Stimulated activated naive CD8-positive, alpha-beta T cell treated with anti-CD3 and anti-CD28 coated beads, Interleukin-15, Interleukin-2, amounts not matched to agents 100 ng/mL and 50 ng/mL, for 24 hours (primary cell): ENCODE results near the gene DVL1.
A peak's percentile ranks its signal among the peaks of the same experiment; 100 is the strongest.
"Not testable (repeated sequence)": the region's sequence is repeated elsewhere in the genome, so short reads cannot be mapped to it uniquely, and the experiment has no call there.

Source experiments
- H3K27ac Mint-ChIP-seq: one replicate; pipeline ENCODE4 v1.8.0; 2021; ENCODE audit warnings: mild to moderate bottlenecking, mixed read lengths
- H3K27me3 Mint-ChIP-seq: one replicate; pipeline ENCODE4 v1.8.0; 2021; ENCODE audit warnings: mixed read lengths
- H3K36me3 Mint-ChIP-seq: one replicate; pipeline ENCODE4 v1.8.0; 2021; ENCODE audit warnings: low read depth, mixed read lengths
- H3K4me1 Mint-ChIP-seq: one replicate; pipeline ENCODE4 v1.8.0; 2021; ENCODE audit warnings: low read depth, mixed read lengths
- H3K4me3 Mint-ChIP-seq: one replicate; pipeline ENCODE4 v1.8.0; 2021; ENCODE audit warnings: mild to moderate bottlenecking, mixed read lengths
- H3K9me3 Mint-ChIP-seq: one replicate; pipeline ENCODE4 v1.8.0; 2021; ENCODE audit warnings: mixed read lengths

DVL1 gene

DNA sequence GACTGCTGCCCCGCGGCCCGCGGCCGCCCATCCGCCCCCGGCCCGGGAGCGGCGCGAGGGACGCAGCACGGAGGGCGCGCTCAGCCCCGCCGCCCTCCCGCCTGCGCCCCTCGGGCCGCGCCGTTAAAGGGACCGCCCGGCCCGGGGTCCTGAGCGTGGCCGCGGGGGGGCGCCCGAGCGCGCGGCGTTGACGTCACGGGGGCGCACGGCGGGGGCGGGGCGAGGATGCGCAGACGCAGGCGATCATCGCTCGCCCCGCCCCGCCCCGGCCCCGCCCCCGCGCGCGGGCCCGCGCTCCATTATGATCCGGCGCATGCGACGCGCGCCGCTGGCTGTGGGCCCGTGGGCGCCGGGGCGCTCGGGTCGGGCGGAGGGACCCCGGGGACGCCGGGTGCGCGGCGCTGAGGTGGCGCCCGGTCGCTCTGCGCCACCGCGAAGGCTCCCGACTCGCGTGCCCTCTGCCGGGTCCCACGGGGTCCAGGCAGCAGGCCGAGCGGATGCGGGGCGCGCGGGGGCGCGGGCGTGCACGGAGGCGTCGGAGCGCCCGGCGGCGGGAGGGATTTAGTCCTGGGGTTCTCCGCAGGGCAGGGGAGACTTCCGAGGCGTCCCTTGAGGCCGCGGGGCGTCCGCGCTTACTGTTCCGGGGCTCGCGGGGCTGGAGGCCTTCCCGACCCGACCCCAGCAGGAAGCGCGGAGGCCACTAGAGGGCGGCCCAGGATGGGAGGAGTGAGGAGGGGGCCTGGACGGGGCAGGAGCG, at the start of gene DVL1:
Gene DVL1, minus strand, starts transcription at position 163 of the 757 bp plus-strand sequence. CDS start 353 bp downstream, outside the sequence.
- Mint-ChIP-seq H3K4me3 (peak within 1 kb of the TSS; percentile 78), H3K4me1 (peaks cover 37% of the 10 kb centered on the region), H3K27me3 (peaks cover 17% of the 10 kb centered on the region), H3K36me3 (no peaks in the 10 kb centered on the region), H3K27ac (no peak within 1 kb of the TSS), H3K9me3 (no peaks in the 10 kb centered on the region)

DNA sequence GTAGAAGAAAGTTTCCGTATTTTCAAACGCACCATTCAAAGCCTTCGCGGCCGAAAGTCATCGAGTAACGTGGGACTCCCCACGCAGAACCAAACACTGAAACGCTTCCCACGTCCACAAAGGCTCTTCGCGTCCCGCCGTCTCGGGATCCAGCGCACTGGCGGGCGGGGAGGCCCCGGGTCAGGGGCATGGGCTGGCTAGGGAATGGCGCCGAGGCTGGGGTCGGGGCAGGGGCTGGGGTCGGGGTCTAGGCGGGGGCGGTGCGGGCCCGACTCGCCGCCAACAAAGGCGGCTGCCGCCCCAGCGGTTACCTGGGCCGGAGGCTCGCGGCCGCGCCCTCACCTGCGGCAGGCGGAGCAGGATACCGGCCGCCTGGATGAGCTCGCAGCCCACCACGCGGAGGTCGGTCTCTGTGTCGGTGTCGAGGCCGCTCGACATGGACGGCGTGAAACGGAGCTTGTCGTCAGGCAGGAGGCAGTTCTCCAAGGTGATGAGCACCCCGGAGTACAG, 49.5 kb upstream of the DVL1 start:
- Mint-ChIP-seq H3K9me3 (no peaks in the 10 kb centered on the region), H3K4me3 (peak overlapping the region; percentile 95), H3K27ac (peak overlapping the region; percentile 93), H3K27me3 (no peaks in the 10 kb centered on the region), H3K36me3 (peaks cover 75% of the 10 kb centered on the region), H3K4me1 (peaks cover 58% of the 10 kb centered on the region)

DNA sequence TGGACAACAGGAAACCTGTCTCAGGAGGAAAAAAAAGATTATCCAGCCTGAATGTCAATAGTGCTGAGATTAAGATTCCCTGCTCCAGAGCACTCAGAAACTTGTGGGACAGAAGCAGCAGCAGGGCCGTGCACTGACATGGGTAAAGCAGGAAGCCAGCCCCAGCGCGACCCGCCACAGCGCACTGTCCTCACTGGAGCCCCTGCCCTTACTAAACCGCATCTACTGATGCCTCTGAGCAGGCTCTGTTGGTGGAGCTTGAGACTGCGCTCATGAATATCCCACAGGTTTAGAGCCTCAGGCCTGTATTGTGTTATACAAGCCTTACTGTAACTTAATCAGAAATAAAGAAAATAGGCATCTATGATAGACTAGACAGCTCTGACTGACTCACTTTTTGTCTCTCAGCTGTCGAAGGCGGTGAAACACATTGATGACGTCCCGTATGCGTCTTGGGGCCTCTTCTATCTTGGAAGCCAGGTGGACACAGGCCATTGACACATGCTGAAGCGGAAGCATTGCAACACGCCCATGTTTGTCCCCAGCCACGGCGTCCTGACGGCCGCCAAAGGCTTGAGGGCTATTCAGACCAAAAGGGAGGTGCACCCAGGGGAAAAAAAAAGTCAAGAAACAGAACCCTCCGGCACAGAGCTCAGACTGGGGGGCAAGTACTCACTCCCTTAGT, 48.8 kb upstream of the DVL1 start:
- Mint-ChIP-seq H3K27me3 (no peaks in the 10 kb centered on the region), H3K36me3 (peaks cover 76% of the 10 kb centered on the region), H3K9me3 (no peaks in the 10 kb centered on the region), H3K27ac (peak overlapping the region; percentile 93), H3K4me3 (peak overlapping the region; percentile 95), H3K4me1 (peaks cover 59% of the 10 kb centered on the region)

DNA sequence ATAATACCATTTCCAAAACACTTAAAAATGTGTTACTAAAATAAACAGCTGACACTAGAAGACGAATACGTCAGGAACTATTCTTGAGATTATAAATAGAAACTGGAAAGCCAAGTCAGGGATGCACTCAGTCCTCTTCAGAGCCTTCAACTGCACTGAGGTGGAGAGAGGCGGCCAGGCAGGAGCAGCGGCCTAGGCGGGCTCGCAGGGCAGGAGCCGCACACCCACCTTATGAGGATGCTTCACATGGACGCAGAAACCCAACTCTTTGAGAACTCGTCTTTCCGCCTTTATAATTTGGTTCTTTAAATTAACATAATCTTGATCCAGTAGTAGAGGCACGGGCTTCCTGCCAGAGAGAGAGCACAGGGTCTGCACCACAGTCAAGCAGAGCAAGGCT, 45.9 kb upstream of the DVL1 start:
- Mint-ChIP-seq H3K27ac (no peak overlapping the region), H3K9me3 (no peaks in the 10 kb centered on the region), H3K36me3 (peaks cover 76% of the 10 kb centered on the region), H3K4me3 (no peak overlapping the region), H3K4me1 (peaks cover 38% of the 10 kb centered on the region), H3K27me3 (no peaks in the 10 kb centered on the region)

DNA sequence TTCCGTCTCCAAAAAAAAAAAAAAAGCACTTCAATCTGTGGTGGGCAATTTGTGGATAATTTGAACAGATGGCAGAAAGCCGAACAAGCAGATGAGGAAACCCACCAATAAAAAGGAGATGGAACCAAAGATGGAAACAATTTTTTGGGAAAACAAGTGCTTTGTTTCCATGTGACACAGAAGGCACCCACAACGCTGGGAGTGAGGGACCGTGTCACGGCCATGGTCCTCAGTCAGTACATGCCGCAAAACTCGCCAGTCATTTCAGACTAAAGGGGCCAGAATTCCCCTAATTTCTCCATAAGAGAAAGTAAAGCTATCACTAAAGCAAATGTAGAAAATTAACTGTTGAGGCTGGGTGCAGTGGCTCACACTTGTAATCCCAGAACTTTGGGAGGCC, 44.9 kb upstream of the DVL1 start:
- Mint-ChIP-seq H3K36me3 (peaks cover 80% of the 10 kb centered on the region), H3K9me3 (no peaks in the 10 kb centered on the region), H3K4me1 (peaks cover 35% of the 10 kb centered on the region), H3K27ac (no peak overlapping the region), H3K27me3 (no peaks in the 10 kb centered on the region), H3K4me3 (no peak overlapping the region)

DNA sequence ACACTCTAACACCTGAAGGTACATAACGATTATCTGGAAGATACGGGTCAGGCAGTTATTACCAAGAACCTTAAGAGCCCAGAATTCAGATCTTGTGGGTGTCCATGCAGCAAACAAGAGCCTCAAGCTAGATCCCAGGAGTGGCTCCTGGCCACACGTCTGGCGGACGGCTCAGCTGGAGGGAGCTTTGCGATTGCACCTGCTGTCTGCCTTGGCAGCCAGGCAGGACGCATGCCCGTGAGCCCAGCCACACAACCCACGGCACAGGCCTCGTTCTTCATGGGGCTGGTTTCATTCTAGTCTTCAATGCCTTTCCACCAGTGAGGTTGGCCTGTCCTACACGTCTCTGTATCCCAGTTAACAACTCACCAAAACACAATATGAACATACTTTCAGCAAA, 44.2 kb upstream of the DVL1 start:
- Mint-ChIP-seq H3K36me3 (peaks cover 84% of the 10 kb centered on the region), H3K4me1 (peaks cover 35% of the 10 kb centered on the region), H3K9me3 (no peaks in the 10 kb centered on the region), H3K4me3 (no peak overlapping the region), H3K27me3 (no peaks in the 10 kb centered on the region), H3K27ac (no peak overlapping the region)

DNA sequence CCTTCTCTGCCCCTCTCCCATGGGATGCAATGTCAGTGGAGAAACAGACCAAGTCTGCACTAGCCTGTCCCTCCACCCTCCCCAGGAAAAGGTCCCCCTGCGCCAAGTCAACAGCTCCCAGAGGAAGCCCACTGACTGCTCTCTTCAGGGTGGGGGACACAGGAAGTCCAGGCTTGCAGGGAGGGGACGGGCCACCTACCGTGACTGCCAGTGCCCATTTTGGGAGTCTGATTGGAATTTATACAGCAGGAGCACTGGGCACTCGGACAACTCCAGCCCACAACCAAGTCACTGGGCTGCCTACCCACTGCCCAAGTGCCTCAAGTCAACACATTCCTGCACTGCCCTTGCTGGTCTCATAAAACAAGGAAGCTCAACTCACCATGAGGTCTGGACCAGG, 43.8 kb upstream of the DVL1 start:
- no peak overlapping the region for H3K27ac Mint-ChIP-seq
- peaks cover 32% of the 10 kb centered on the region for H3K4me1 Mint-ChIP-seq
- H3K36me3 Mint-ChIP-seq, result peaks cover 84% of the 10 kb centered on the region
- no peaks in the 10 kb centered on the region for H3K27me3 Mint-ChIP-seq
- no peaks in the 10 kb centered on the region for H3K9me3 Mint-ChIP-seq
- H3K4me3 Mint-ChIP-seq, result no peak overlapping the region

DNA sequence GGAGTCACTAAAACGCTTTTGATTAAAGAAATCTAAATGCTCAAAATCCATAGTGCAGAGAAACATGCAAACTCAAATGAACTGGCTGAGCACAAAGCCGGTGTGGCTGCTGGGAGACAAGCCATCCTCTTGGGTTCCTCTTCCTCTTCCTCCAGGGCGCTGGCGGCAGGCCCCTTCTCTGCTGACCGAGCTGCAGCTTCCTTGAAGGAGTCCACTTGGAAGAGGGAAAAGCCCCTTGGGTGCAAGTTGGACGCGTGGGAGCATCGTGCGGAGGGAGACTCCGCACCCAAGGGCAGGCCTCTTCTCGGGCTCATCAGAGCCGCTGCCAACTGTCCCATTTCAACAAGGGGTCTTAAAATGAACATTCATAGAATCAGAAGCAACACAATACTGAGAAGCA, 42.0 kb upstream of the DVL1 start:
- H3K27ac Mint-ChIP-seq, result no peak overlapping the region
- H3K36me3 Mint-ChIP-seq, result peaks cover 90% of the 10 kb centered on the region
- no peak overlapping the region for H3K4me3 Mint-ChIP-seq
- H3K9me3 Mint-ChIP-seq, result no peaks in the 10 kb centered on the region
- H3K4me1 Mint-ChIP-seq, result peaks cover 22% of the 10 kb centered on the region
- no peaks in the 10 kb centered on the region for H3K27me3 Mint-ChIP-seq

DNA sequence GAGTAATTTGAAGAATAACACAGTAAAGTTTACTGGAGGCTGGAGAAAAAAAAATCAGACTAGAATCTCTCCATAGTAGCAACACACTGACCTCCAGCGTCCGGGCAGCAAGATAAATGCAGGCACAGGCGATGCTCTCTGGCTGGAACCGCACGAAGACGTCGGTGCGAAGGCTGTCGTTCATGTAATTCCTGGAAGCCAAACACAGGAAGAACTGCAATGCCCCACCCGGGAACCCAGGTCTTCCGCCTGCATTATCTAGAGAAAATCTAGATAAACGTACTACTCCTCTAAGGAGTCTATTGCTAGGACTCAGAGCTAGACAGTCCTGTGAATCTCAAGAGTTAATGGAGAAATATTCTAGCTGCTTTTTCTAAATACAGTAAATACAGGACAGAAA, 41.5 kb upstream of the DVL1 start:
- Mint-ChIP-seq H3K4me1 (peaks cover 20% of the 10 kb centered on the region), H3K27me3 (no peaks in the 10 kb centered on the region), H3K9me3 (no peaks in the 10 kb centered on the region), H3K27ac (no peak overlapping the region), H3K36me3 (peaks cover 92% of the 10 kb centered on the region), H3K4me3 (no peak overlapping the region)

DNA sequence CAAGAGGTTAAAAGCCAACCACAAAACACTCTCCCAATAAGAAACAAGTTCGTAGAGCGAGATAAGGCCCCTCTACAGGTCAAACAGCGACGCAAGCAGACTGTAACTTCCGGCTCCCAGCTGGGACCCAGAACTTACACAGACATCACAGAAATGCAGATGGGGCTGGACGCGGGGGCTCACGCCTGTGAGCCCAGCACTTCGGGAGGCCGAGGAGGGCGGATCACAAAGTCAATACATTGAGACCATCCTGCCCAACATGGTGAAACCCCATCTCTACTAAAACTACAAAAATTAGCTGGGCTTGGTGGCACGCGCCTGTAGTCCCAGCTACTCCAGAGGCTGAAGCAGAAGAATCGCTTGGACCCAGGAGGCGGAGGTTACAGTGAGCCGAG, 38.9 kb upstream of the DVL1 start:
- Mint-ChIP-seq H3K36me3 (peaks cover 72% of the 10 kb centered on the region), H3K27me3 (no peaks in the 10 kb centered on the region), H3K27ac (no peak overlapping the region), H3K9me3 (no peaks in the 10 kb centered on the region), H3K4me1 (peaks cover 4% of the 10 kb centered on the region), H3K4me3 (no peak overlapping the region)

DNA sequence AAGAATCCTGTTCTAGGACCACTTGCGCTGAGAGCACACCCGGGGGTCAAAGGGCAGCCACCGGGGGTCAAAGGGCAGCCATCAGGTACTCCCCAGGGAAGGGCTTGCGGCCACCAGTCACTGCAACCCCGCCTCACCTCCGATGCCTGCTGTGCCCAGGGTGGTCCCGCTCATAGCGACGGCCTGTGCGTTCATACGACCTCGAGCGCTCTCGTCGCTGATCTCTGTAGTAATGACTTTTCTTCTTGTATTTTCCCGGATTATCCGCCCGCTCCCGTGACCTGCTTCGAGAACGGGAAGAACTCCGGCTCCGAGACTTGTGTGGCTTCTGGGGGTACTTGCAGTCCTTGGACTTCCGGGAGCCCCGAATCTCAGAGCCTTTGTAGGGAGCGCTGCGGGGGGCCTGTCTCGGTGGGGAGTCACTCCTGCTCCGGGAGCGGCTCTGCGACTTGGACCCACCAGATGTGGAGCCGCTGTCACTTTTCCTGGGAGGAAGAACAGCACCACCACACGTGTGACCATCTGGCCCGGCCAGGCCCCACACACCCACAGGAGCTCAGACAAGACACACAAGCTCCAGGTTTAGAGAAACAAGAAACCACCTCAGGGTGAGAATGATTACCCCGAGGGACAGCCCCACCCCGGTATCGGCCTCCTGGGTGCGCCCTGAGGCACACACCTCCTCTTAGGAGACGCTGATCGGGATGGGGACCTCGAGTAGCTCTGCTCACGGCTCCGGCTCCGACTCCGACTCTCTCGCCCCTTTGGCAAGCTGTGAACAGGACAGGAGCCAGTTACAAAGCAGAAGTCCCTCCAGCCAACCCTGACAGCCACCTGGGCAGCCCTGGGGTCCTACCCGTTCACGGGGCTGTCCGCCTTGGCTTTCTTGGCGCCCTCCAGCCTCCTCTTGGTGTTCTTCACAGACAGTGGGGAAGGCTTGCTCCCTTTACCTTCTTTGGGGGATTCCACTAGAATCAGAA, 38.2 kb upstream of the DVL1 start:
- Mint-ChIP-seq H3K4me1 (no peaks in the 10 kb centered on the region), H3K36me3 (peaks cover 65% of the 10 kb centered on the region), H3K9me3 (no peaks in the 10 kb centered on the region), H3K27ac (no peak overlapping the region), H3K27me3 (no peaks in the 10 kb centered on the region), H3K4me3 (no peak overlapping the region)

DNA sequence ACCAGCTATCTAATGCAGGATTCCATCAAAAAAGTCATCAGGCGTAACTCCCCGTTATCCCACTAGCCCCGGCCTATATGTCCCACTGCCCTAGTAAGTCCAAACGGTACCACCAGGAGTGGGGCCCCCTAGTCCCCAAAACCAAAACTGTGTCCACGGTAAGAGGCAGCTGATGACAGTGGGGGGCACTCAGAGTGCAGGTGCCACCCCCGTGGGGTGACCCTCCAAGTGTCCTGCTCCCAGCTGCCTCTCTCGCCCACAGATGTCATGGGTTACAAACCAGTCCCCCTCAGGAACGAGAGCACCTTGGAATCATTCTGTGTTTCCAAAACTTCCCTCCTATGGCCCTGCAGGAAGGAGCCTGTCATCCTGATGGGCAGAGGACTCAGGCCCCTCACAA, 36.7 kb upstream of the DVL1 start:
- peaks cover 51% of the 10 kb centered on the region for H3K36me3 Mint-ChIP-seq

DNA sequence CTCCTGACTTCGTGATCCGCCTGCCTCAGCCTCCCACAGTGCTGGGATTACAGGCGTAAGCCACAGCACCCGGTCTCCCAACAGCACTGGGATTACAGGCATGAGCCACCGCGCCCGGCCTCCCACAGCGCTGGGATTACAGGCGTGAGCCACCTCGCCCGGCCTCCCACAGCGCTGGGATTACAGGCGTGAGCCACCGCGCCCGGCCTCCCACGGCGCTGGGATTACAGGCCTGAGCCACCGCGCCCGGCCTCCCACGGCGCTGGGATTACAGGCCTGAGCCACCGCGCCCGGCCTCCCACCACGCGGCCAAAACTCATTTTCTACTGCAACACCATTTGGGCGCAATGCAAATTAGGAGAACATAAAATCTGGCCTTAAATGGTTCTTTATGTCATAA, 36.1 kb upstream of the DVL1 start:
- H3K27ac Mint-ChIP-seq, H3K27me3 Mint-ChIP-seq, H3K9me3 Mint-ChIP-seq, H3K4me1 Mint-ChIP-seq, H3K4me3 Mint-ChIP-seq: not testable (repeated sequence)
- H3K36me3 Mint-ChIP-seq, result peaks cover 45% of the 10 kb centered on the region

More for the DNA sequence above, 36.7 kb upstream of the DVL1 start:
- no peaks in the 10 kb centered on the region for H3K4me1 Mint-ChIP-seq
- H3K9me3 Mint-ChIP-seq, result no peaks in the 10 kb centered on the region
- H3K4me3 Mint-ChIP-seq, result no peak overlapping the region
- no peak overlapping the region for H3K27ac Mint-ChIP-seq
- H3K27me3 Mint-ChIP-seq, result no peaks in the 10 kb centered on the region

DNA sequence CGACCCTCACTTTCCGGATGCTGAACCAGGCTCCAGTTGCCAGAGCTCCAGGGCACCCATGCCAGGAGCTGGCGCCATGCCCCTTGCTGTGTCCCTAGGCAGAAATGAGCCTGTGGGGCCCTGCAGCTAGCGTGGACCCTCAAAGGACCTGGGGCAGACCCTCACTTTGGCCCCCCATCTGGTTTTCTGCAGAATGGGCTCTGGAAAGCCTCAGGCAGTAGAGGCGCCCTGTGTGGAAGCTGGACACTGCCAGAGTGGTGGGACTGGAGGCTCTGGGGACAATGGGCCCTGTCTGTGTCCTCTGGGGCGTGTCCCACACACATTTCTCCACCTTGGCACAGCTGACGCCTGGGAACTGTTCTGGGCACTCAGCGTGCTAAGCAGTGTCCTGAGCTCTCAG, 32.1 kb upstream of the DVL1 start:
- Mint-ChIP-seq H3K9me3 (no peaks in the 10 kb centered on the region), H3K36me3 (peaks cover 13% of the 10 kb centered on the region), H3K27me3 (no peaks in the 10 kb centered on the region), H3K4me1 (peaks cover 3% of the 10 kb centered on the region), H3K27ac (no peak overlapping the region), H3K4me3 (no peak overlapping the region)

DNA sequence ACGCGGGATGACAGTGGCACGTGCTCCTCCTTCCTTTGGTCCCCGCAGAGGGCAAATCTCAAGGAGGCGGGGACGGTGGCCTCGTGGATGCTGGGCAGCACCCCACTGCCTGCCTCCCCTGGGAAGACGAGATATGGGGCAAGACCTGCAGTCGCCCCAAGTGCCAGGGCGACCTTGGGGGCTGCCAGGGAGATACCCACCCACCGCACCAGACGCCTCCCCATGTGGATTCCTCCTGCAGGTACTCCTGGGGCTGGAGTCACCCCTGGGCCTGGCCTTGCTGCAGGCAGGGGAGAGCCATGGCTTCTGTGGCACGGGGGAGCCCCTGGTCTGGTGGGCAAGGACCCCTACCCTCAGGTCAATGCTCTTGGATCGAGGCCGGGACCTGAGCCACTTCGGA, 31.6 kb upstream of the DVL1 start:
- H3K9me3 Mint-ChIP-seq, result no peaks in the 10 kb centered on the region
- H3K36me3 Mint-ChIP-seq, result peaks cover 9% of the 10 kb centered on the region
- H3K27me3 Mint-ChIP-seq, result no peaks in the 10 kb centered on the region
- H3K4me3 Mint-ChIP-seq, result no peak overlapping the region
- H3K4me1 Mint-ChIP-seq, result peaks cover 3% of the 10 kb centered on the region
- no peak overlapping the region for H3K27ac Mint-ChIP-seq
